ENCODE measurements around the gene DUOXA1. TPM values are rescaled to one million over a fixed set of nuclear protein-coding genes. Genes with fewer than 3 reads are reported as not detected.

Gene DUOXA1
- polyA plus RNA-seq, 1 of the 3 experiments (the other 2 are of a cell fraction), result 0.02 TPM

GRCh38 chr15:45141386-45141785 is 11.7 kb upstream of the DUOXA1 start:
- ChIA-PET CTCF (interaction anchor here (1.1 to 3.2 kb wide), 3 partner anchors 23 to 316 kb away, joined by 3 to 14 read pairs (median 4); no protein-coding TSS in a partner anchor), POLR2A (no interaction called here)
- 73% methylated on average over 3 of the region's 5 CpGs for WGBS (ENCODE audit: low lambda C conversion rate)
- Histone ChIP-seq H3K79me2 (ENCODE audit: insufficient read depth) (no peaks in the 10 kb centered on the region), H3K4me3 (ENCODE audit: low read depth in 2 of 2, low read length in 1 of 2) (no peak overlapping the region), H3K27me3 (ENCODE audit: insufficient read depth) (no peaks in the 10 kb centered on the region), H3K4me1 (ENCODE audit: control insufficient read depth in 1 of 2, insufficient read depth in 2 of 2, low read depth in 1 of 2, low read length in 1 of 2) (peaks cover 6 to 10% of the 10 kb centered on the region in 2 experiments; a peak in 1 of 4 replicates), H3K9ac (no peak overlapping the region), H3K27ac (ENCODE audit: low read depth in 2 of 2, low read length in 1 of 2) (no peak overlapping the region), H3K9me3 (no peaks in the 10 kb centered on the region), H3K4me2 (no peak overlapping the region), H3K9me2 (no peaks in the 10 kb centered on the region), H3F3A (replicated peaks; ENCODE audit: insufficient read depth) (no peaks in the 10 kb centered on the region), H4K20me1 (ENCODE audit: insufficient read depth) (no peaks in the 10 kb centered on the region), H2AFZ (ENCODE audit: low read depth) (no peak overlapping the region), H3K36me3 (replicated peaks in 1 of 2; ENCODE audit: control insufficient read depth in 1 of 2, insufficient read depth in 2 of 2, low read length in 1 of 2) (no peaks in the 10 kb centered on the region)
- TF ChIP-seq MAX (IDR thresholded peaks at IDR 0.05; ENCODE audit: low read depth) (no peak), CTCF (IDR thresholded peaks at IDR 0.05) (no peak), ELF1 (IDR thresholded peaks at IDR 0.05) (no peak), EP300 (IDR thresholded peaks at IDR 0.05; ENCODE audit: borderline replicate concordance in 1 of 2, low read depth in 1 of 2, low read length in 1 of 2) (no peak), MXI1 (IDR thresholded peaks at IDR 0.05; ENCODE audit: low read depth, low read length) (no peak), ZBTB33 (IDR thresholded peaks at IDR 0.05; ENCODE audit: borderline replicate concordance, low read depth) (no peak), MEF2A (IDR thresholded peaks at IDR 0.05; ENCODE audit: borderline replicate concordance, low read depth) (no peak), POLR2AphosphoS5 (IDR thresholded peaks at IDR 0.05; ENCODE audit: low read depth, low read length) (no peak), USF1 (IDR thresholded peaks at IDR 0.05; ENCODE audit: borderline replicate concordance, low read depth) (no peak), GABPA (IDR thresholded peaks at IDR 0.05; ENCODE audit: low read depth) (no peak), GATA2 (CRISPR knock-in tag; IDR thresholded peaks at IDR 0.05) (no peak), SIN3A (IDR thresholded peaks at IDR 0.05; ENCODE audit: borderline replicate concordance, low read depth, low read length) (no peak), TEAD4 (IDR thresholded peaks at IDR 0.05; ENCODE audit: borderline replicate concordance, insufficient read depth) (no peak)
- TF ChIP-seq, protein P1, sequence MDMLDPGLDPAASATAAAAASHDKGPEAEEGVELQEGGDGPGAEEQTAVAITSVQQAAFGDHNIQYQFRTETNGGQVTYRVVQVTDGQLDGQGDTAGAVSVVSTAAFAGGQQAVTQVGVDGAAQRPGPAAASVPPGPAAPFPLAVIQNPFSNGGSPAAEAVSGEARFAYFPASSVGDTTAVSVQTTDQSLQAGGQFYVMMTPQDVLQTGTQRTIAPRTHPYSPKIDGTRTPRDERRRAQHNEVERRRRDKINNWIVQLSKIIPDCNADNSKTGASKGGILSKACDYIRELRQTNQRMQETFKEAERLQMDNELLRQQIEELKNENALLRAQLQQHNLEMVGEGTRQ (IDR thresholded peaks at IDR 0.05; ENCODE audit: borderline replicate concordance, low read depth, low read length), result no peak
- DNase-seq, result no peak
